Measurements from ENCODE around the gene EFNA2.
"Not testable (repeated sequence)": the region's sequence is repeated elsewhere in the genome, so short reads cannot be mapped to it uniquely, and the experiment has no call there.

EFNA2 gene

GRCh38 chr19:1285737-1286360 lies at the start of gene EFNA2:
Gene EFNA2, plus strand, starts transcription at chr19:1285873. Its CDS starts 296 bp downstream, at chr19:1286169.
- no peak for DNase-seq

GRCh38 chr19:1236576-1236975 lies 49.1 kb upstream of the EFNA2 start:
- DNase-seq: no peak

GRCh38 chr19:1237027-1237659 lies 48.5 kb upstream of the EFNA2 start:
- DNase-seq: peak; percentile 22

GRCh38 chr19:1237754-1238368 lies 47.8 kb upstream of the EFNA2 start, which contains the start of gene CBARP:
Gene CBARP, minus strand, starts transcription at chr19:1238005. Its CDS starts 1,905 bp downstream, at chr19:1236100.
- DNase-seq: peak; percentile 55

GRCh38 chr19:1238369-1239303 lies 47.0 kb upstream of the EFNA2 start:
- no peak for DNase-seq

GRCh38 chr19:1239420-1239795 lies 46.3 kb upstream of the EFNA2 start:
- no peak for DNase-seq

- DNase-seq: peak; percentile 91
Observed at GRCh38 chr19:1239796-1240737, 45.6 kb upstream of the EFNA2 start.

GRCh38 chr19:1240925-1241324 lies 44.7 kb upstream of the EFNA2 start:
- no peak for DNase-seq

- DNase-seq: peak; percentile 95
Observed at GRCh38 chr19:1241417-1242095, 44.1 kb upstream of the EFNA2 start, which contains the start of gene ATP5F1D. Gene ATP5F1D, plus strand, starts transcription at chr19:1241751. Its CDS starts 100 bp downstream, at chr19:1241851.

GRCh38 chr19:1243768-1244692 lies 41.6 kb upstream of the EFNA2 start:
- DNase-seq: peak; percentile 86

GRCh38 chr19:1244693-1245451 lies 40.8 kb upstream of the EFNA2 start:
- DNase-seq: peak; percentile 20

- no peak for DNase-seq
Observed at GRCh38 chr19:1245494-1246264, 40.0 kb upstream of the EFNA2 start.

GRCh38 chr19:1246265-1247087 lies 39.2 kb upstream of the EFNA2 start:
- not testable (repeated sequence) for DNase-seq

- DNase-seq: no peak
Observed at GRCh38 chr19:1247748-1248138, 37.9 kb upstream of the EFNA2 start.

GRCh38 chr19:1248139-1248785 lies 37.4 kb upstream of the EFNA2 start, which contains the start of gene MIDN:
Gene MIDN, plus strand, starts transcription at chr19:1248583. Its CDS starts 1,714 bp downstream, at chr19:1250297.
- peak; percentile 65 for DNase-seq

- DNase-seq: peak; percentile 72
Observed at GRCh38 chr19:1248786-1249297, 36.8 kb upstream of the EFNA2 start.
